Stimulated activated CD4-positive, alpha-beta T cell treated with anti-CD3 and anti-CD28 coated beads, Interleukin-2, amount 100 ng/mL, for 24 hours (primary cell): ENCODE measurements around the gene SPRR2G.
"Not testable (repeated sequence)": the region's sequence is repeated elsewhere in the genome, so short reads cannot be mapped to it uniquely, and the experiment has no call there.

Experiments used
- DNase-seq, 2 donors: peaks; one replicate each; pipeline ENCODE4 v3.0.0-alpha.2; 2020

Gene SPRR2G

DNA sequence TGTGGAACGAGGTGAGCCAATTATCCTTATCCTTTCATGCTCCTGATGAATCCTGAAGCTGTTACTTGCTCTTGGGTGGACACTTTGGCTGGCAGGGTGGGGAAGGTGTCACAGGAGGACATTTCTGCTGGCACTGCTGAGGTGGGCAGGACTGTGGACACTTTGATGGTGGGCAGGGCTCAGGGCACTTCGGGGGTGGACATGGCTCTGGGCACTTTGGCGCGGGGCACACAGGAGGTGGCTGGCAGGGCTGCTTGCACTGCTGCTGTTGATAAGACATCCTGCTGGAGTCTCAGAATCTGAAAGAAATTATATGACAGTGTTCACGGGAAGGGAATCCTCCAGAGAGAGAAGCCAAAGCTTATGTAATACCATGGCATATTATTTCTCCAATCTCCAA, 38.2 kb downstream of the SPRR2G start:
- DNase-seq, result not testable (repeated sequence)

- no peak for DNase-seq
Measured at GRCh38 chr1:153100245-153100644, 50.4 kb downstream of the SPRR2G start.
